ENCODE results near the gene RIPOR1.
"Not testable (repeated sequence)": the region's sequence is repeated elsewhere in the genome, so short reads cannot be mapped to it uniquely, and the experiment has no call there.

RIPOR1 gene

DNA sequence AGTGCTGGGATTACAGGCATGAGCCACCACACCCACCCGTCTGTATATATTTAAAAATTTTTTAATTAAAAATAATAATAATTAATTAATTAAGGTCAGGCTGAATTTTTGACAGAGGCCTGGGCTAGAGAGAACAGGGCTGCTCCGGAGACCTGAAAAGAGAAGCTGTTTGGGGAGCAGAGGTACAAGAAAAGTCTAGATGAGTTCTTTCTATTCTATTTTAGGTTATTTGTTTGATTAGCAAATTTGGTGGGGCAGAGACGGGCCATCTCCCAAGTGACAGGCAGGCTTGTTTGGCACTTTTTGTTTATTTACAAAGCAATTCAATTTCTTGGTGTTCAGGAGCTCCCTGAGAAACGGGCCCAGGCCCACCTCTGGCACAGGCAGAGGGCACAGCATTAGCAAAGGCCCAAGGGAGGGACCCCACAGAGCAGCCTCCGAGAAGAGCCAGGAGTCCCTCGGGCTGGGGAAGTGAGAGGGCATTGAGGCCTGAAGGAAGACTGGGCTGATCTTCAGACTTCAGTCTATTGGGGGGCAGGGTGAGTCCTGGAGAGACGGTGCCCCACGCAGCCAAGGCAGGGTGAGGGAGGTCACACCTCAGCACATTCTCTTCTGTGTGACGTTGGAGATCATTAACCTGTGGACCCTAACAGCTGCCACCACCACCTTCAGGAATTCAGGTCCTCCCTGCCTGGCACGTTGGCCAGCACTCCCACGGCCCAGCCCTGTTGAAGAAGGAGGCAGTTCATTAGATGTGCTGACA lies 10.8 kb upstream of the RIPOR1 start:
- peak in 1 of 4 experiments; percentile 26 for DNase-seq

DNA sequence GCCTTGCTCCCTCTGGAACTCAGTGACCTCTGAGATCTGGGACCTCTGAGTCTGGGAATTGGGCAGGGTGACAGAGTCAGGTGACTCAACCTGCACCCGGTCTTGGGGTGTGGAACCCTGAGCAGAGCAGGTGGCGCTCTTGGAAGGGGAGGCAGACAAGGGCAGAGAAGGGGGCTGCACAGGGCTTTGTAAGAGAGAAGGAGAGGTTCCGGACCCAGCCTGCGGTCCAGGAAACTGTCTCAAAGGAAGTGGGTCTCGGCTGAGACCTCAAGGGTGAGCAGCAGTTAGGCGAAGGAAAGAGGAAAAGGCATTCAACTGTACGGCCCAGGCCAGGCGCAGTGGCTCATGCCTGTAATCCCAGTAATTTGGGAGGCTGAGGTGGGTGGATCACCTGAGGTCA lies 10.0 kb upstream of the RIPOR1 start:
- no peak for DNase-seq

DNA sequence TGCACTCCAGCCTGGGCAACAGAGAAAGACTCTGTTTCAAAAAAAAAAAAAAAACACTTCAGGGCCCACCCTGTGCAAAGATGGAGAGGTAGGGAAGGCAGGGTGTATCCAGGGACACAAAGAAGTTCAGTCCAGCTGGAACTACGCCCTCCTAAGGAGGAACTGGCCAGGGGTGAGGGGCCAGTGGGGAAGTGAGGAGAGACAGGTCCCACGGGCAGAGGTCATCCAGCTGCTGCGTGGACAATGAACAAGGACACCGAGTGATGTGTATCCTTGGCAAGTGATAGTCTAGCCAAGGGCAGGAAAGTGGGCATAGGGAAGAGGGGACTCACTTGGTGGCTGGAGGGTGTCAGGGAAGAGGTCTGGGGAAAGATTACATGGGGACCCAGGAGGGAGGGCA lies 9.4 kb upstream of the RIPOR1 start:
- DNase-seq: peak; percentile 26 to 61 (median 50)

DNA sequence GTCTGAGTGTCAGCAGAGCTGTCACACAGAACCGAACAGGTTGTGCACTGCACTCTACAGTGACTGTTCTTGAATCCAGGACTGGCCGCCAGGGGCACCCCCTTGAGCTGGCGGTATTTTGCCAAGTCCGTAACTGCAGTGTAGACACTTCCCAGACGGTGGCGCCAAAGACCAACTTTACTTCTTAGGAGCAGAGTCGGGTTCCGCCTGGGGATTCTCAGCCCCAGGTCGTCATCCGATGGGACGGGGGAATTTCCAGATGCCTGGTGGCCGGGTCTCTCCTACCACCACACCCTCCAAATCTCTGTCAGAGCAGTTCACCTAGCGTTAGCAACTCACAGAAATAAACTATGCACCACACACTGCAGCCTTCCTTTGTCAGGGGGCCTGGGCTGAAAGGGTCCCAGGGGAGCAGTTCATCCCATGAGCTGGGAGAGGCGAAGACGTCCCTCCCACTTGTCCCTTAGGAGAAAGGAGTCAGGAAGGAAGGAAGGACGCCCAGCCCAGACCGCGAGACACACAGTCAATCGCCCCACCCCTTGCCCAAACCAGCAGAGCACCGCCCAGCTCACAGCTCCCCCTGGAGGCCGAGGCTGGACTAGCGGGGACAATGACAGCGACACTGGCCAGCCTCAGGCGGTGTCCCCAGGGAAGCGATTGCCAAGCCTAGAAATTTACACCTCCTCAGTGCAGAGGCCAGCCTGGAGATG lies 7.4 kb upstream of the RIPOR1 start:
- peak; percentile 98 to 100 (median 99) for DNase-seq

DNA sequence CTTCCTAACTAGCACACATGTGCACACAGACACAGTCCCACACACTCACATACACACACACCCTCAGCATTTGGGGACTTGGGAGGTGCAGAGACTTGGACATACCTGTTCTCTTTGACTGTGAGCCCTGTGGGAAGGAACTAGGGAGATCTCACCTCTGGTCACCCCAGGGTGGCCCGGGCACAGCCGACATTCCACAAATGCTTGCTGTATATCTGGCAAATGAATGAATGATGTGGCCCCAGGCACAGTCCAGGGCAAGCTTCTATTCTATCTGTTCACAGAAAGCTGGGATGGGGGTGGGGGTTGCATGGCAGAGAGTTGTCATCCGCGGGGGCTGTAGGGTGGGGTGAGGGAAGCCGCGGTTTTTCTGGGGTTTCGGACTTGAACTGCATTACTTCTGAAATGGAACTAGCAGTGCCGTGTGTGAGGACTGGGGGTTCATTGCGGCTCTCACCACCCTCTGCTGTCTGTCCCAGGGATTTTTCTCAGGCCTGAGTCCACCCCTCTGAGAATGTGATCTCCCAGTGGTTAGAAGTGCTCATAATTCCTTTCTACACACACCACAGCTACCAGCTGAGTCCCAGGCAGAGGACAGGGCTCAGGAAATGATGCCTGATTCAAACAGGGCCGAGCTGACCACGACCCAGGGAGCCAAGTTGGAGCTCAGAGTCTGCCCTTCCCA lies 3.3 kb upstream of the RIPOR1 start:
- peak in 1 of 4 experiments; percentile 33 for DNase-seq

DNA sequence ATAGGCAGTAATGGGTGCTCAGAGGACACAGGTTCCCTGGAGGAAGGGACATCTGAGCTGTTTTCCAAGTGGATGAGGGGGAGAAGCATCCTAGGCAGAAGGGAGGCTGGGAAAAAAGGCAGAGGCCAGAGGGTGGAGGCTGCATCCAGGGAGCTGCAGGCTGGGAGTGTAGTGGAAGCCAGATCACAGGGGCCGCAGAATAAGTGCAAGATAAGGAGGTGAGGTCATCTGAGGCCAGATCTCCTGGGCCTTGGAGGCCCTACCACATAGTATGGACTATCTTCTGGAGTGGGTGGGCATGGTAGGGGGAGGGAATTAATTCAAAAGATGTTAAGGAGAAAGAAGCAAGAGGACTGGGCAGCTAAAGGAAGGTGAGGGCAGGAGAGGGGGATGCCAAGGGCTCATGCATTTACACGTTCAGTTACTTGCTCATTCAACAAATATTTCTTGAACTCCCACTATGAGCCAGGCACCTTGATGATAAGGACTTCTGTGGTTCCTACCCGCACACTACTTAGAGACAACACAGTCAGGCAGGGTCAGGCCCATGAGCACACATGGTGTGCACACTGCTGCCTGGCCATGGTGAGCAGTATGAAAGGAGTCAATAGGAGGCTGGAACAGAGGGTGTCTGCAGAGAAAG lies 2.4 kb upstream of the RIPOR1 start:
- no peak for DNase-seq

DNA sequence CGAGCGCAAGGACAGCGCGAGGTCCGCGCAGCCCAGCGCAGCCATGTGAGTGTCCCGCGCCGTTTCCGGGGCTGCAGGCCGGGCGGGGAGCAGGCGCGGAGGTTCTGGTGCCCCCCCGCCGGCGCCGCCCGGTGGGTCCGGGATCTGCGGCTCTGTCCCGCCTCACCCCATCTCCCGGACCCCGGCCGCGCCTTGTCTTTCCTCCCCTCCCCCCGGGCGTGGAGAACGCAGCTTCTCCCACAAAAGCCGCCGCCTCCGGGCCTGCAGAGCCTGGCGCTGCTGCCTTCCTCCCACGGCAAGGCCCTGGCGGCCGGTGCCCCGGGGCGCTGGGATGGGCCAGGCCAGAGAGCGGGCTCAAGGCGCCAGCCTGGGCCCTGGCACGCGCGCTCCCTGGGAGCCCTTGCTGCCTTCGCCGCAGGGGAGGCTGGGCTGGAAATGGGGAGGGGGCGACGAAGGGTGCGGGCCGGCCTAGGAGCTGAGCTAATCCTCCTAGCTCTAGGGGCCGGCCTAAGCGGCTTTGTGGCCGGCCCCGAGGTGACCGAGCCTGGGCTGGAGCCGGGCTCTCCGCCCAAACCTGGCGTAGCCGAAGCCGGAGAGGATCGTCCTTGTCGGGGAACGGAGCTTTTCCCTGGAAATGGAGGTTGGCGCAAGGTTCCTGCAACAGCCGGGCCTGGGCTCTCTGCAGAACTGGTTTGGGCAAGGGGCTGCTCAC lies 397 bp downstream of the RIPOR1 start:
- DNase-seq: peak; percentile 40 to 78 (median 58)

DNA sequence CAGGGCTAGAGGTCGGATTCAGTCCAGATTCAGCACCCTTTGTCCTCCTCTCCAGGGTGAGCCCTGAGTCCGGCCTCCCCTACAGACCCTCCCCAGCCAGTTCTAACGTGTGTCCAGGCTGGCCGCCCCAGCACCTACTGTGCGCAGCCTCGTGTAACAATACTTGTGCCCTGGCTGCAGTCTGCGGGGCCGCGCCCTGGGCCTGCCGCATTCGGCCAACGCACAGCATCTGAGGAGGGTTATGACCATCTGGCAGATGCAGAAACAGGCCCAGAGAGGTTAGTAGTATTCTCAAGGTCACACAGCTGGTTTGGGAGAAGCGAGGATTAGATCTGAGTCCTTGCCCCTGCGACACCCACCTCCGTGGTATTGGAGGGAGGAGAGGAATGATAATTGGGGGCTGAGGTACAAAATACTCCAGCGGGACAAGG lies 968 bp downstream of the RIPOR1 start:
- peak in 1 of 4 experiments; percentile 33 for DNase-seq

DNA sequence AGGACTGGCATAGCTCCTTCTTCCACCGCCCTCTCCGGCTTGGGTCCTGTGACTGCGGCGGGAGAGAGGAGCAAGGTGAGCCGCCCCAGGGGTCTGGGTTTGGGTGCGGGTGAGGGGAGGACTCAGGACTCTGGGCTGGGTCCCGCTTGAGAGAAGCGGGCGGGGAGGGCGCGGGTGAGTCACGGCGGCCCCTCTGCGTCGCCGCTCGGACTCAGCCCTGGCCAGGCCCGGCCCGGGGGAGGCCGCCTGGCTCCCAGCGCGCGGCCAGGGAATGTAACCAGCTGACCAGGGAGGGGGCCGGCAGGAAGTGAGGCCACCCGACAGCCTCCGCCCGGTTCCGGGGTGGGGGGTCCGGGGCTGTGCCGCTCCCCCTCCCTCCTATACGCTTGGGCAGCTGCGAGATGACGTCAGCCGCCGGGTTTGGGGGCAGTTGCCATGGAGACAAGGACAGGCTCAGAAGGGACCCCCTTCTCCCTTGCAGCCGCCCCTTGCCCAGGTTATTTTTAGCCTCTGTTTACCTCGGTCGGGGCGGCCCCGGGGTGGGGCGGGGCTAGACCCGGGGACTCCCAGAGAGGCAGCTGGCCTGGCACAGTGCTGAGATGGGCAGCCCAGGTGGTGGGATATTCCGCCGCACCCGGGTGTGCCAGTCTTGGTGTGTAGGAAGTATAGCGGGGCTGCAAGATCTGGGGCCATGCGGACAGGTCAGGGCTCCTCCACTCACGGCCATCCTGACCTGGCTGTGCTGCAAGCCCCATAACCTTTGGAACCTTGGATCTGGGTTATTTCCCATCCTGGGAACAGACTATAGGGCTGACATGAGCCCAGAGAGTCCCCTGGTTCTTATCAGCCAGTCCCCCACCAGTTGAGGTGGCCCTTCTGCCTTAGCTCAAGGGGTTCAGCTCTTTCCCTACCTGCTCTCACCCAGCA lies 1.6 kb downstream of the RIPOR1 start:
- DNase-seq: peak; percentile 83 to 93 (median 90)

DNA sequence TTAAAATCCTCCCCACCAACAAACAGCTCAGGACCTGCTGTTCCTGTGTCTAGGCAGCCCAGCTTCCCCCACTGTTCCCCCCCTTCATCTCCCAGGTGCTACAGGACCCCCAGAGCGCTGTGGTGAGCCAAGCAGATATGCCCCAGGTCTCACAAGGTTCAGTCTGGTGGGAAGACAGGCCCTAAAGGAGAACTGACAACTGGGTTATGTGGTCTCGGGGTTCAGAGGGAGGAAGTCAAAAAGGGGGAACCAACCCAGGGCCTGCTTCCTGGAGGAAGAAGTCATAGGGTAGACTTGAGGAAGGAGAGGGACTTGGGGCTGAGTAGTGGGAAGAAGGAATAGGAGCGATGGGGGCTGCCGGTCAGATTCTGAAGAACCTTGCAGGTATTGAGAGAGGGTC lies 2.6 kb downstream of the RIPOR1 start:
- DNase-seq: peak; percentile 80 to 93 (median 92)

DNA sequence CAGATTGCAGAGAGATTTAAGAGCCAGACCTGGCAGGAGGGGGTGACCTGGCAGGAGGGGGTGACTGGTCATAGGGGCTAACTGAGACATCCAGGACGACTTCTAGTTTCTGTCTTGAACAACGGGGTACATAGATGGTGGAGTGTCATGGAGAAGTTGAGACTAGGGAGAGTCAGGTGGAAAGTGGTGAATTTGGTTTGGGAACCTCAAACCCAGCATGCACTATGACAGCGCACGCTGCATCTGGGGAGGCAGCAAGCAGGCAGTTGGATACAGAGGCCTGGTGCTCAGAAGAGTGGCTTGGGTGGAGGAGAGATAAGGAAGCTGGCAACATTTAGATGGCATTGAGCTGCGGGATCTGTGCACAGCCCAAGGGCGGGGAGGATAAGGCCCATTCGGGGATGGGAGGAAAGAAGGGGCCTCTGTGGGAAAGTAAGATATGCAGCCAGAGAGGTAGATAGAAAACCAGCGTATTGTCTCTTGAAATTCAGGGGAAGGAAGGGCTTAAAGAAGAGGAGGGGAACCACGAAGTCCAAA lies 4.5 kb downstream of the RIPOR1 start:
- DNase-seq: no peak

DNA sequence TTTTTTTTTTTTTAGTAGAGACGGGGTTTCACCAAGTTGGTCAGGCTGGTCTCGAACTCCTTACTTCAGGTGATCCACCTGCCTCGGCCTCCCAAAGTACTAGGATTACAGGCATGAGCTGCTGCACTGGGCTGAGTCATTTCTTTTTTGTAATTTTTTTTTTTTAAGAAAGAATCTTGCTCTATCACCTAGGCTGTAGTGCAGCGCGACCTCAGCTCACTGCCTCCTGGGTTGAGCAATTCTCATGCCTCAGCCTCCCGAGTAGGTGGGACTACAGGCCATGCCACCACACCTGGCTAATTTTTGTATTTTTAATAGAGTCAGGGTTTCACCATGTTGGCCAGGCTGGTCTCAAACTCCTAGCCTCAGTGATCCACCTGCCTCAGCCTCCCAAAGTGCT lies 5.4 kb downstream of the RIPOR1 start:
- not testable (repeated sequence) for DNase-seq

DNA sequence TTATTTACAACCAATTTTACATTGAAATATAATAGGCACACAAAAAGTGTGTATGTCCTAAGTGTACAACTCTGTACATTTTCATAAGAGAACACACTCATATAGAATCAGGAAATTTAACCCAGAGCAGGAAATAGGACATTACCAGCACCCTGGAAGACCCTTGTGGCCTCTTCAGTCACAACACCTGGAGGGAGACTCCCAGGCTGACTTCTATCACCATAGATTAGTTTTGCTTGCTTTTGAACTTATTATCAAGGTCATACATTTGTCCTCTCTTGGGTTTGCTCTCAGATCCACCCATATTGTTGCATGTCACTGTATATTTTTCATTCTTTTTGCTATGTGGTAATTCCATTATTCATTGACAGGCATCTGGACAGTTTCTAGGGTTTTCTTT lies 5.8 kb downstream of the RIPOR1 start:
- DNase-seq: no peak

DNA sequence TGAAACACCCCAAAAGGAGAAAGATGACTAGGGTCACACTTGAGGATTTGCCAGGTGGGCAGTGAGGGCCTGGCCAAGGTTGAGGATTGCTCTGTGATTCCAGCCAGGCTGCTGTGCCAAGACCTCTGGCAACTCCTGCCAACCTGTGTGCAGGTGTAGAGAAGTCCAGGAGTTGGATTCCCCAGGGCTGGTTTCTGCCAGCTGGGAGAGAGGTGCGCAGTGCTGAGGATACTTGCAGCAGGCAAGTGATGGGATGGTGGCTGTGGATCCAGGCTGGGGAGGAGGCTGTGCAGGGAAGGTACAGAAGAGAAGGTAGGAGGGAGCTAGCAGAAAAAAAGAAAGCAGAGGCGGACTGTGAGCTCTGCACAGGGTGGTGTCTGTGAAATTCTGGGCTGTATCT lies 6.6 kb downstream of the RIPOR1 start:
- no peak for DNase-seq

DNA sequence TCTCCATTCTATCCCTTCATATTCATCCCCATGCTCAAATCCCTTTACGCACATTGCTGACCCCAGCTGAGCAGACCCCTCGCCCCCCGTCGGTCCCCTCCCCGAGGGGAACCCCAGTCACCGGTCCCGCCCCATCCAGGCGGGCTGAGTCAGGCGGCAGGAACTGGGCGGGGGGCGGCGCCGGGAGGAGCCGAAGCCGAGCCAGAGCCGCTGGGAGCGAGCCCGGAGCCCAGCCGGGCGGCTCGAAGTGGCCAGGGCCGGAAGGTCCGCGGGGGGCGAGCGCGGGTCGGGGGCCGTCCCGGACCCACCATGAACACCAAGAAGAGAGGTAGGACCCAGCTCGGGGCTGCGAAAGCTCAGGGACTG lies 8.6 kb downstream of the RIPOR1 start:
- peak; percentile 61 to 83 (median 71) for DNase-seq

DNA sequence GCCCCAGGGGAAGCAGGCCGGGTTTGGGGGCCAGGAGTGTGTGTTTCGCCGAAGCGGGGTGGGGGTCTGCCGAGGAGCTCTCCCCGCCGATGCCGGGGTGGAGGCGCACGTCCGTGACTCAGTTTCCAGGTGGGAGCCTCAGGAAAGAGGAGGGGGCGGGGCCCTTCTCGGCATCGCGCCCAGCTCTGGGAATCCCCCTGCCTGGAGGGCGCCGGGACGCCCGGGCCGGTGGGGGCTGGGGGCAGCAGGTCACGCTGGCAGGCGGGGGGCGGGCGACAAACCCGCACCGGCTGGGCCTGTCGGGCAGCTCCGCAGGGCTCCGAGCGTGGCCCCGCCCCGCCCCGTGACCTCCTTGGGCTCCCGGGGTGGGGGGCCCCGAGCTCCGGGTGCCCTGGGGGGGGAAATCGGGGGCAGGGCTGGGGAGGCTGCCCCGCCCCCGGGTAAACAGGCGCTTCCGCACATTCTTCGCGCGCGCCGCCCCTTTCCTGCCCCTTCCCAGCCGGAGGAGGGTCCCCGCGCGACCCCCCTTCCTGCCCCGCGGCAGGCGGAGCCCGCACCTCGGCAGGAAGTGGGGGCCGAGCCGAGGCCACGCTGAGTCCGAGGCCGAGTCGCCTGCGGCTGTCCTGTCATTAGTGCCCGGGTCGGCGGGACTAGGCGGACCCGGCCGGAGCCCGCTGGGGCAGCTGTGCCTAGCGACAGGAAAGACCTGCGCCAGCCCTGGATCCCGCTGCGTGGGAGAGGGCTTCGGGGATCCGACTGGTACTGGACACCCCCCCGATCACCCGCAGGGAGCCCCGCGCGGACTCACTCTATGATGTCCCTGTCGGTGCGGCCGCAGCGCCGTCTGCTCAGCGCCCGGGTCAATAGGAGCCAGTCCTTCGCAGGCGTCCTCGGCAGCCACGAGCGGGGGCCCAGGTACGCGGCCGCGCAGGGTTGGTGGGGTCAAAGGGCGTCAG lies 9.3 kb downstream of the RIPOR1 start:
- peak; percentile 49 to 79 (median 62) for DNase-seq

DNA sequence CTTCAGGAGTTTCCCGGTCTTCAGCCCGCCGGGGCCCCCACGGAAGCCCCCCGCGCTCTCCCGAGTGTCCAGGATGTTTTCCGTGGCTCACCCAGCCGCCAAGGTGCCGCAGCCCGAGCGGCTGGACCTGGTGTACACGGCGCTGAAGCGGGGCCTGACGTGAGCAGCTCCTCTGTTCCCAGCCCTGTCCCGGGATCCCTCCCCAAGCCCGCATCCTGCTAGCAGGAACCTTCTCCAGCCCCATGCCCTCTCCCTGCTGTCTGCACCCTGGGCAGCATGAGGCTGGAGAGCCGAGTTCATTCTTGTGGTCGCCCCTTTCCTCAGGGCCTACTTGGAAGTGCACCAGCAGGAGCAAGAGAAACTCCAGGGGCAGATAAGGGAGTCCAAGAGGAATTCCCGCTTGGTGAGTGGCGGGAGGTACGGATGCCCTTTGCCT lies 10.1 kb downstream of the RIPOR1 start:
- DNase-seq: no peak

DNA sequence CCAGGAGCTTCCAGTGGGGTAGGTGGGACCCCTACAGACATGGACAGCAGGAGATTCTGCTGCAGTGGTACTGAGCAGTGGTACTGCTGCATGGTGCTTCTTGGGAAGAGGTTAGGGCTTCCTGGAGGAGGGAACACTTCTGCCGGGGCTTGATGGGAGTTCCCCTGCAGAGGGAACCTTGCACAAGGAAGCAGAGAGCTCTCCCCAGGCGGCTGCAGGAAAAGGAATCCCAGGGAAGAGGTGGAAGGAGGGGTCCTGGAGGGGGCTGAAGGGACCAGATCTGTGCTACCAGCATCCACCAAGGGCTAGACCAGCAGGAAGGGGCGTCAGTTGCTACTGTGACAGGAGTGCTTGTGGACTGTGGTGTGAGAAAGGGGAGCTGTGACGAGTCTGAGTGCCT lies 10.6 kb downstream of the RIPOR1 start:
- DNase-seq: peak in 1 of 4 experiments; percentile 45
